ENCODE results near the gene ABHD17C.

DNA sequence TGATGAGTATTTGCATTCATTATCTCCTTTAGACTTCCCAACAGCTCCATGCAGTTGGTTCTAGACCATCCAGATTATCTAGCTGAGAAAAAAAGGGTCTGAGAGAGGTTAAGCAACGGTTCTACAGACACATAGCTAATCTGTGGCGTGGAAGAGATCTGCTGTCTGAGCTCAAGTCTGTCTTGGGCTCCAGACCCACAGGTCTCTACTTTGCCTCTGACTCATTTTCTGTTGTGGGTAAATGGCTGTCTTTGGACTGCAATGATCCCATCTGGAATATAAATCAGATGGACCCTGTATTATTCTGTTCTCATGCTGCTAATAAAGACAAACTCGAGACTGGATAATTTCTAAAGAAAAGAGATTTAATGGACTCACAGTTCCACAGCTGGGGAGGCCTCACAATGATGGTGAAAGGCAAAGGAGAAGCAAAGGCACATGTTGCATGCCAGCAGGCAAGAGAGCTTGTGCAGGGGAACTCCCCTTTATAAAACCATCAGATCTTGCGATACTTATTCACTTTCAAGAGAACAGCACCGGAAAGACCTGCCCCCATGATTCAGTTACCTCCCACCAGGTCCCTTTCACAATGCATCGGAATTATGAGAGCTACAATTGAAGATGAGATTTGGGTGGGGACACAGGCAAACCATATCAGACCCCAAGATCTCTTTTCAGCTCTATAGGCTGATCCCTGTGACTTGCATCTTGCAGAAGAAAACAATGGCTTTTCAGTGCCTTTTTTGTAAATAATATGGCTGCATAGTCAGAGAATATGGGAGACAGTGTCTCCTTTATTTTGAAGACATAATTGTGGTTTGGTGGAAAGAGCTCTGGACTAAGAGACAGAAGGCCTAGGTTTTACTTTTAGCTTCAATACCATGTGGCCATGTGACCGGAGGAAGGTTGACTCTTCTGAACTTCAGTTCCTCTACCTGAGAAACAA lies 108.7 kb downstream of the ABHD17C start:
- TF ChIP-seq BRCA1 (IDR thresholded peaks at IDR 0.05; ENCODE audit: low read depth, low read length), result no peak
- no peak for TF ChIP-seq POLR2A (IDR thresholded peaks at IDR 0.05; ENCODE audit: control extremely low read depth in 1 of 2, low read depth in 2 of 2, low read length in 2 of 2)
- TF ChIP-seq NANOG (IDR thresholded peaks at IDR 0.05; ENCODE audit: insufficient read depth, low read depth, low read length, poor library complexity, severe bottlenecking), result no peak
- TF ChIP-seq, protein P1, sequence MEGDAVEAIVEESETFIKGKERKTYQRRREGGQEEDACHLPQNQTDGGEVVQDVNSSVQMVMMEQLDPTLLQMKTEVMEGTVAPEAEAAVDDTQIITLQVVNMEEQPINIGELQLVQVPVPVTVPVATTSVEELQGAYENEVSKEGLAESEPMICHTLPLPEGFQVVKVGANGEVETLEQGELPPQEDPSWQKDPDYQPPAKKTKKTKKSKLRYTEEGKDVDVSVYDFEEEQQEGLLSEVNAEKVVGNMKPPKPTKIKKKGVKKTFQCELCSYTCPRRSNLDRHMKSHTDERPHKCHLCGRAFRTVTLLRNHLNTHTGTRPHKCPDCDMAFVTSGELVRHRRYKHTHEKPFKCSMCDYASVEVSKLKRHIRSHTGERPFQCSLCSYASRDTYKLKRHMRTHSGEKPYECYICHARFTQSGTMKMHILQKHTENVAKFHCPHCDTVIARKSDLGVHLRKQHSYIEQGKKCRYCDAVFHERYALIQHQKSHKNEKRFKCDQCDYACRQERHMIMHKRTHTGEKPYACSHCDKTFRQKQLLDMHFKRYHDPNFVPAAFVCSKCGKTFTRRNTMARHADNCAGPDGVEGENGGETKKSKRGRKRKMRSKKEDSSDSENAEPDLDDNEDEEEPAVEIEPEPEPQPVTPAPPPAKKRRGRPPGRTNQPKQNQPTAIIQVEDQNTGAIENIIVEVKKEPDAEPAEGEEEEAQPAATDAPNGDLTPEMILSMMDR (IDR thresholded peaks at IDR 0.05; ENCODE audit: control extremely low read depth in 1 of 3, insufficient read depth in 1 of 3, low read depth in 1 of 3, low read length in 3 of 3), result no peak
- no peak for TF ChIP-seq CREB1 (IDR thresholded peaks at IDR 0.05)

Measured in H1 (cell line).